A549 (cell line): ENCODE data around the gene CACNA2D2. TPM values are rescaled to one million over a fixed set of nuclear protein-coding genes. Genes with fewer than 3 reads are reported as not detected.
A peak's percentile ranks its signal among the peaks of the same experiment; 100 is the strongest.

Experiments used
- ATAC-seq, 2 experiments: fragments of 200-7000 bp in 1 of 2; fragments of >200 bp in 1 of 2; cut with Nextera tagmentation in 1 of 2; cut with Tn5 transposase in 1 of 2; 3 replicates each; pipeline versions ENCODE4 v1.8.0 to v1.9.1; 2018 to 2020; ENCODE audit warnings: mild to moderate bottlenecking in 1 of 2, moderate library complexity in 1 of 2
- CTCF ChIA-PET: fragments of 300-600 bp; sonication (Branson Sonifier 250); formaldehyde crosslinking; extraction: SDS; loops from one replicate; lab custom pipeline; 2021; ENCODE audit warnings: antibody characterized with exemption, inconsistent platforms; lab: Yijun Ruan, JAX
- POLR2A ChIA-PET: fragments of 350-600 bp; formaldehyde crosslinking; extraction: SDS; loops from one replicate; lab custom pipeline; 2021; ENCODE audit warnings: antibody characterized with exemption, inconsistent platforms; lab: Yijun Ruan, JAX
- DNase-seq, 2 experiments: peaks; one replicate each; pipeline versions ENCODE4 v3.0.0 to v3.0.0-alpha.2; 2011 to 2016; ENCODE audit warnings: low read depth in 1 of 2, low spot score in 1 of 2
- FAIRE-seq: peaks from 2 replicates; lab custom pipeline; 2011; peaks lifted over from hg19 to GRCh38; lab: Jason Lieb, UNC
- H3K27ac ChIP-seq, 2 experiments: fragments of >200 bp; sonication (Bioruptor Twin); formaldehyde crosslinking; 3 replicates each; pipeline ENCODE4 v1.5.1; 2016 to 2017
- H3K4me1 ChIP-seq: fragments of >200 bp; sonication (Bioruptor Twin); formaldehyde crosslinking; 3 replicates; pipeline ENCODE4 v1.6.1; 2016
- H3K4me2 ChIP-seq: fragments of >200 bp; sonication (Bioruptor Twin); formaldehyde crosslinking; 3 replicates; pipeline ENCODE4 v1.6.1; 2016
- H3K4me3 ChIP-seq: fragments of >200 bp; sonication (Bioruptor Twin); formaldehyde crosslinking; 3 replicates; pipeline ENCODE4 v1.5.1; 2016
- H3K9me3 ChIP-seq: fragments of >200 bp; sonication (Bioruptor Twin); formaldehyde crosslinking; 3 replicates; pipeline ENCODE4 v1.6.1; 2016
- CHD4 ChIP-seq: fragments of 200-600 bp; sonication (generic); IDR thresholded peaks from 2 replicates; pipeline ENCODE4 v1.6.1; 2016; ENCODE audit warnings: antibody characterized with exemption, mild to moderate bottlenecking, borderline replicate concordance
- CTCF ChIP-seq: fragments of >200 bp; sonication (Bioruptor Twin); formaldehyde crosslinking; IDR thresholded peaks from 3 replicates; pipeline ENCODE4 v1.5.1; 2016
- E2F6 ChIP-seq: IDR thresholded peaks from 2 replicates; pipeline ENCODE4 v1.6.1; 2012; ENCODE audit warnings: low read depth, borderline replicate concordance
- EHF ChIP-seq: fragments of 250-450 bp; sonication (Bioruptor Pico); IDR thresholded peaks from 2 replicates; pipeline ENCODE4 v1.5.0; 2020; ENCODE audit warnings: mild to moderate bottlenecking
- EHMT2 ChIP-seq: fragments of 200-600 bp; sonication (generic); IDR thresholded peaks from 2 replicates; pipeline ENCODE4 v1.6.1; 2016; ENCODE audit warnings: antibody characterized with exemption, low read depth, mild to moderate bottlenecking, moderate library complexity
- ESRRA ChIP-seq: fragments of 150-350 bp; IDR thresholded peaks from 2 replicates; pipeline ENCODE4 v1.6.1; 2014; ENCODE audit warnings: mild to moderate bottlenecking, low read length, borderline replicate concordance
- FOXS1 ChIP-seq: fragments of 250-450 bp; sonication (Bioruptor Pico); IDR thresholded peaks from 2 replicates; pipeline ENCODE4 v1.5.0; 2020; ENCODE audit warnings: mild to moderate bottlenecking, moderate library complexity
- HDAC2 ChIP-seq: fragments of 200-600 bp; sonication (generic); IDR thresholded peaks from 2 replicates; pipeline ENCODE4 v1.6.1; 2016
- HEYL ChIP-seq: fragments of 250-450 bp; sonication (Bioruptor Pico); IDR thresholded peaks from 2 replicates; pipeline ENCODE4 v1.8.0; 2021; ENCODE audit warnings: mild to moderate bottlenecking, moderate library complexity
- JUN ChIP-seq, 2 experiments: fragments of >200 bp; sonication (Bioruptor Twin); formaldehyde crosslinking; IDR thresholded peaks; 2 replicates in 1 of 2; 3 replicates in 1 of 2; pipeline ENCODE4 v1.6.1; 2016 to 2017
- JUNB ChIP-seq: fragments of >200 bp; sonication (Bioruptor Twin); formaldehyde crosslinking; IDR thresholded peaks from 2 replicates; pipeline ENCODE4 v1.6.1; 2016
- MAX ChIP-seq: IDR thresholded peaks from 2 replicates; pipeline ENCODE4 v1.6.1; 2012
- MAZ ChIP-seq: fragments of 150-350 bp; IDR thresholded peaks from 2 replicates; pipeline ENCODE4 v1.6.1; 2014; ENCODE audit warnings: antibody characterized with exemption, low read depth, low read length, borderline replicate concordance
- POLR2A ChIP-seq: IDR thresholded peaks from 2 replicates; pipeline ENCODE4 v1.6.1; 2012; ENCODE audit warnings: mild to moderate bottlenecking, low read length
- POLR2AphosphoS2 ChIP-seq: conservative IDR thresholded peaks from 2 replicates; pipeline ENCODE4 v1.6.1; 2012; ENCODE audit warnings: low read length, improper control_type of control experiment, inconsistent platforms
- RAD21 ChIP-seq, 2 experiments: fragments of >200 bp in 1 of 2; sonication (Bioruptor Twin) in 1 of 2; formaldehyde crosslinking in 1 of 2; IDR thresholded peaks in 1 of 2; conservative IDR thresholded peaks in 1 of 2; 2 replicates in 1 of 2; 3 replicates in 1 of 2; pipeline ENCODE4 v1.6.1; 2012 to 2018; ENCODE audit warnings: inconsistent platforms in 1 of 2
- RARB ChIP-seq: fragments of 250-450 bp; sonication (Bioruptor Pico); IDR thresholded peaks from 2 replicates; pipeline ENCODE4 v1.8.0; 2021; ENCODE audit warnings: mild to moderate bottlenecking, moderate library complexity
- TFCP2L1 ChIP-seq: fragments of 250-450 bp; sonication (Bioruptor Pico); IDR thresholded peaks from 2 replicates; pipeline ENCODE4 v1.5.0; 2021; ENCODE audit warnings: mild to moderate bottlenecking
- TP53 ChIP-seq: fragments of 250-450 bp; sonication (Bioruptor Pico); IDR thresholded peaks from 2 replicates; pipeline ENCODE4 v1.5.0; 2021; ENCODE audit warnings: mild to moderate bottlenecking, moderate library complexity
- ZC3H11A ChIP-seq: fragments of 450-650 bp; IDR thresholded peaks from 2 replicates; pipeline ENCODE4 v1.6.1; 2014; ENCODE audit warnings: antibody characterized with exemption, mild to moderate bottlenecking
- ZFP36 ChIP-seq: fragments of 450-650 bp; IDR thresholded peaks from 2 replicates; pipeline ENCODE4 v1.6.1; 2014; ENCODE audit warnings: borderline replicate concordance; ENCODE audit not compliant: partially characterized antibody
- ZNF302 ChIP-seq: fragments of 250-450 bp; sonication (Bioruptor Pico); IDR thresholded peaks from 2 replicates; pipeline ENCODE4 v1.9.0; 2021; ENCODE audit warnings: inconsistent platforms, mild to moderate bottlenecking, moderate library complexity
- ZSCAN20 ChIP-seq: fragments of 250-450 bp; sonication (Bioruptor Pico); IDR thresholded peaks from 2 replicates; pipeline ENCODE4 v1.8.0; 2022; ENCODE audit warnings: mild to moderate bottlenecking, moderate library complexity
- WGBS: methylation state at CpG from one replicate; pipeline ENCODE4 v1.1.6; 2017; ENCODE audit errors: missing lambda C conversion rate; 5-methylcytosine and 5-hydroxymethylcytosine counted together
- polyA plus RNA-seq, 4 experiments: library from polyadenylated mRNA; depleted of rRNA in 3 of 4; stranded (reverse); fragments of >200 nt; fragmentation: RNase III in 1 of 4; extraction: RNeasy Plus Mini Kit Qiagen cat#74134 plus additional on column Dnase treatment in 1 of 4; gene quantifications; 2 replicates in 3 of 4; 3 replicates in 1 of 4; pipeline ENCODE4 v1.2.3, GENCODE V29; 2011 to 2017
- TF ChIP-seq, protein P1 (sequence below): fragments of >200 bp; sonication (Bioruptor Twin); formaldehyde crosslinking; IDR thresholded peaks from 2 replicates; pipeline ENCODE4 v1.6.1; 2016
- TF ChIP-seq, protein P2 (sequence below): fragments of 250-450 bp; sonication (Bioruptor Pico); IDR thresholded peaks from 2 replicates; pipeline ENCODE4 v1.5.0; 2020; ENCODE audit warnings: low read depth, mild to moderate bottlenecking, moderate library complexity

CACNA2D2 gene
- polyA plus RNA-seq, 2 of the 4 experiments (the other 2 are of a cell fraction): 0.21 to 0.75 TPM

- ATAC-seq (no peak), DNase-seq (no peak), FAIRE-seq (no peak)
- Histone ChIP-seq H3K9me3 (no peaks in the 10 kb centered on the region), H3K4me1 (no peaks in the 10 kb centered on the region), H3K27ac (no peak overlapping the region), H3K4me2 (no peak overlapping the region)
- WGBS: 36% methylated on average over 4 of the region's 4 CpGs
- TF ChIP-seq RARB (no peak), JUN (IDR thresholded peaks at IDR 0.05) (no peak), ZSCAN20 (CRISPR knock-in tag) (no peak), JUNB (no peak), HDAC2 (no peak)
- TF ChIP-seq, all 56 proteins: peak for 0
- CTCF ChIA-PET: no interaction called here
- no peak overlapping the region for H3K4me3 ChIP-seq
- POLR2A ChIA-PET: no interaction called here
Observed at GRCh38 chr3:50430191-50430590, 73.2 kb downstream of the CACNA2D2 start.

- TF ChIP-seq TFCP2L1 (CRISPR knock-in tag) (no peak), RAD21 (conservative IDR thresholded peaks at IDR 0.05 in 1 of 2, IDR thresholded peaks at IDR 0.05 in 1 of 2) (0 out of 5 replicates have a peak, but pooled peaks of 1 of the 2 experiments have one; percentile 6), E2F6 (no peak), ESRRA (no peak), EHF (CRISPR knock-in tag) (no peak), ZFP36 (no peak), EHMT2 (no peak)
- Histone ChIP-seq H3K4me3 (no peak overlapping the region), H3K9me3 (no peaks in the 10 kb centered on the region), H3K4me1 (no peaks in the 10 kb centered on the region), H3K27ac (no peak overlapping the region), H3K4me2 (no peak overlapping the region)
- peak in 1 of 2 experiments; percentile 56; a peak in 2 of 6 replicates for ATAC-seq
- WGBS: 51% methylated on average over 5 of the region's 9 CpGs
- FAIRE-seq: no peak
- peak in 1 of 2 experiments; percentile 11 for DNase-seq
- ChIA-PET CTCF (interaction anchor here (1.7 to 4.2 kb wide), 2 partner anchors 9 to 81 kb away, joined by 4 to 16 read pairs; no protein-coding TSS in a partner anchor), POLR2A (no interaction called here)
Observed at GRCh38 chr3:50428007-50428633, 75.3 kb downstream of the CACNA2D2 start.

- FAIRE-seq (no peak), ATAC-seq (no peak), DNase-seq (no peak)
- H3K4me2 ChIP-seq: no peak overlapping the region
- CTCF ChIA-PET: interaction anchor here (2.5 to 4.2 kb wide), 2 partner anchors 9 to 116 kb away, joined by 7 to 16 read pairs; no protein-coding TSS in a partner anchor
- no peaks in the 10 kb centered on the region for H3K9me3 ChIP-seq
- POLR2A ChIA-PET: no interaction called here
- no peak overlapping the region for H3K4me3 ChIP-seq
- H3K27ac ChIP-seq: no peak overlapping the region
- WGBS: 79% methylated on average over 12 of the region's 13 CpGs
- TF ChIP-seq EHMT2 (no peak), RAD21 (conservative IDR thresholded peaks at IDR 0.05 in 1 of 2, IDR thresholded peaks at IDR 0.05 in 1 of 2) (no peak), HEYL (CRISPR knock-in tag) (no peak), MAX (no peak), TP53 (CRISPR knock-in tag) (no peak), POLR2A (no peak), ZNF302 (no peak), ZFP36 (no peak), JUN (IDR thresholded peaks at IDR 0.05) (no peak), POLR2AphosphoS2 (no peak)
- TF ChIP-seq, all 56 proteins: peak for 0
- no peaks in the 10 kb centered on the region for H3K4me1 ChIP-seq
Observed at GRCh38 chr3:50427217-50427616, 76.2 kb downstream of the CACNA2D2 start.

GRCh38 chr3:50425911-50426310 is 77.5 kb downstream of the CACNA2D2 start:
- WGBS: 21% methylated on average over 5 of the region's 5 CpGs
- ATAC-seq: no peak
- DNase-seq: no peak
- no peak overlapping the region for H3K4me2 ChIP-seq
- H3K9me3 ChIP-seq: no peaks in the 10 kb centered on the region
- ChIA-PET CTCF (interaction anchor here (2.5 to 4.2 kb wide), 2 partner anchors 11 to 117 kb away, joined by 7 to 16 read pairs; no protein-coding TSS in a partner anchor), POLR2A (no interaction called here)
- no peak overlapping the region for H3K4me3 ChIP-seq
- no peak overlapping the region for H3K27ac ChIP-seq
- H3K4me1 ChIP-seq: no peaks in the 10 kb centered on the region
- FAIRE-seq: no peak
- no peak for TF ChIP-seq ZFP36
- TF ChIP-seq, protein P1, sequence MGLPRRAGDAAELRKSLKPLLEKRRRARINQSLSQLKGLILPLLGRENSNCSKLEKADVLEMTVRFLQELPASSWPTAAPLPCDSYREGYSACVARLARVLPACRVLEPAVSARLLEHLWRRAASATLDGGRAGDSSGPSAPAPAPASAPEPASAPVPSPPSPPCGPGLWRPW: no peak
- no peak for TF ChIP-seq CTCF
- TF ChIP-seq E2F6: no peak
- TF ChIP-seq MAZ: no peak
- no peak for TF ChIP-seq FOXS1
- no peak for TF ChIP-seq ZC3H11A
- TF ChIP-seq JUN (IDR thresholded peaks at IDR 0.05): no peak
- TF ChIP-seq, protein P2, sequence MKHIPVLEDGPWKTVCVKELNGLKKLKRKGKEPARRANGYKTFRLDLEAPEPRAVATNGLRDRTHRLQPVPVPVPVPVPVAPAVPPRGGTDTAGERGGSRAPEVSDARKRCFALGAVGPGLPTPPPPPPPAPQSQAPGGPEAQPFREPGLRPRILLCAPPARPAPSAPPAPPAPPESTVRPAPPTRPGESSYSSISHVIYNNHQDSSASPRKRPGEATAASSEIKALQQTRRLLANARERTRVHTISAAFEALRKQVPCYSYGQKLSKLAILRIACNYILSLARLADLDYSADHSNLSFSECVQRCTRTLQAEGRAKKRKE (CRISPR knock-in tag): no peak
- TF ChIP-seq RAD21 (conservative IDR thresholded peaks at IDR 0.05 in 1 of 2, IDR thresholded peaks at IDR 0.05 in 1 of 2): no peak
- TF ChIP-seq CHD4: no peak
